GM18873 (cell line): Measurements from ENCODE around the gene NRBF2.
"Not testable (repeated sequence)": the region's sequence is repeated elsewhere in the genome, so short reads cannot be mapped to it uniquely, and the experiment has no call there.

Experiments used
- ATAC-seq: cut with Tn5 transposase; IDR thresholded peaks from one replicate; pipeline ENCODE4 v1.9.1; 2021; ENCODE audit warnings: mild to moderate bottlenecking, moderate library complexity, moderate number of reproducible peaks; ENCODE audit not compliant: unreplicated experiment, low FRiP score

The NRBF2 gene

GRCh38 chr10:63116452-63117072, 16.6 kb upstream of the NRBF2 start:
- ATAC-seq: no peak

DNA sequence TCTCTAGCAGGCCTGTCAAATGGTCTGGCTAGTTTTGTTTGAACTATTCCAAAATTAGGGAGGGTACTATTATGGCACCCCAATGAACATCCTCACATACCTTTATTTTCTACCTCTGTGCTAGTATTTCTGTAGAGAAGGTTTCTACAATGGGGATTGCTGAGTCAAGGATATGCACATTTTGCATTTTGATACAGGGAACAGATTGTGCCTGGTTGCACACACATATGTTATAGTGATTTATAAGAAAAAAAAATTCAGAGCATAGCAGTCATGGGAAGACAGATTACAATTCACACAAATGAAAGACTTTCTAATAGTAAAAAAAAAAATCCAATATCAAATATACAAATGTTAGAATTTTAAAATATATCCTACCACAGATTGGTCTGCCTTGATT, 14.1 kb upstream of the NRBF2 start:
- no peak for ATAC-seq

DNA sequence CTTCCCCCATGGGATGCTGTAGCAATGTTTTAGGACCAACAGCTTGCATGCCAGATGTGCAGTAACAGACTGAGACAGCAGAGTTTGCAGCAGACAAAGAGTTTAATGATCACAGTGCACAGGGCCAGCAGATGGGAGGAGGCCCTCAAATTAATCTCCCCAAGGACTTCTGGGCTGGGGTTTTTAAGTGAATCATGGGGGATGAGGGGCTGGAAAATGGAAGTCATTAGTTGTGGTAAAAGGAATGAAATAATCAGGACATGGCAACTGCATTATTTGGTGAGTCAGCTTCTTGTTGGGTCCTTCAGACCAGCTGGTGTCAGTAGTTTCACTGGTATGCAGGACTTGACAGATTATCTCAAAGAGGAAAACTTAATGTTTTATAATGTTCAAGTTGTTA, 12.6 kb upstream of the NRBF2 start:
- no peak for ATAC-seq

DNA sequence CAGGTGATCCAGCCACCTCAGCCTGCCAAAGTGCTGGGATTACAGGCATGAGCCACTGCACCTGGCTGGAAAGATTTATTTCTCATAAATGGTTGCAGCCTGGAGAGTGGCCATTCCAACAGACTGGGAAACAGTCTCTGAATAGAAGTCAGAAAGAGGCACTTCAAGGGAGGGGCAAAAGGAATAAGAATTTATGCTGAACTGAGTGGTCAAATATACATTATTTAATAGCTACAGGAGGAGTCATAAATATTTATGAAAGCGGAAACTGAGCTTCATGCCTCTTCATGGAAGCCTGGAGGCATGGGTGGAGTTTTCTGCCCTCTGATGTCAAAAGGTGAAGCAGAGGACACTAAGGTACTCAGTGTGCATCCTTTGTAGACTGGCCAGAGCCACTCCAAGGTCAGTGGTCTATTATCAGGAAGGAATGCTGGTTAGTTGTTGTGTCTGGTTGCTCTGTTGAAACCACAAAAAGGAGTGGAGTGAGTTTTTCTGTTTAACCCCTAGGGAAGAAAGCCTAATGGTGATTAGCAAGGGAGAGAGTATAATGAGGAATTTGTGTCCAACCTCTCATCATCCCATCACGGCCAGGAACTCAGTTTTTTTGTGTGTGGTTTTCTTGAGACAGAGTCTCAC, 9.3 kb upstream of the NRBF2 start:
- ATAC-seq: no peak

- ATAC-seq: no peak
Measured at GRCh38 chr10:63125459-63125858, 7.7 kb upstream of the NRBF2 start.

- ATAC-seq: no peak
Measured at GRCh38 chr10:63128443-63128842, 4.7 kb upstream of the NRBF2 start.

GRCh38 chr10:63129888-63130287, 3.2 kb upstream of the NRBF2 start:
- ATAC-seq: no peak

DNA sequence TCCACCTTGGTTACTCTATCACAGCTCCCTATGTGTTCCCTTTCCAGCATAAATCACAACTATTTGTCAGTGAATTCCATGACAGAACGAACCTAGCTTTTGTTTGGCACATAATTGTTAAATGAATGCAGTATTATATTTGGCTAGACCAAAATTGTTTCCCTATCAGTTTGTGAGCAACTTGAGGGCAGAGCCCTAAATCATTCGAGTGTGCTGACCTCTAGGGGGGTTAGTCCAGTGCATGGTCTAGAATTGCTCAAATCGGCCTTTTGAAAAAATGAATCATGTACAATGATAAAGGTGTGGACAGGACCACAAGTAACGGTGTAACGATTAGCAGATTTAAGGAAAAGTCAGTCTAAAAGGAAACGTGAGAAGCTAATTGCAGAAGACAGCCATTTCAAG, 475 bp upstream of the NRBF2 start:
- no peak for ATAC-seq

DNA sequence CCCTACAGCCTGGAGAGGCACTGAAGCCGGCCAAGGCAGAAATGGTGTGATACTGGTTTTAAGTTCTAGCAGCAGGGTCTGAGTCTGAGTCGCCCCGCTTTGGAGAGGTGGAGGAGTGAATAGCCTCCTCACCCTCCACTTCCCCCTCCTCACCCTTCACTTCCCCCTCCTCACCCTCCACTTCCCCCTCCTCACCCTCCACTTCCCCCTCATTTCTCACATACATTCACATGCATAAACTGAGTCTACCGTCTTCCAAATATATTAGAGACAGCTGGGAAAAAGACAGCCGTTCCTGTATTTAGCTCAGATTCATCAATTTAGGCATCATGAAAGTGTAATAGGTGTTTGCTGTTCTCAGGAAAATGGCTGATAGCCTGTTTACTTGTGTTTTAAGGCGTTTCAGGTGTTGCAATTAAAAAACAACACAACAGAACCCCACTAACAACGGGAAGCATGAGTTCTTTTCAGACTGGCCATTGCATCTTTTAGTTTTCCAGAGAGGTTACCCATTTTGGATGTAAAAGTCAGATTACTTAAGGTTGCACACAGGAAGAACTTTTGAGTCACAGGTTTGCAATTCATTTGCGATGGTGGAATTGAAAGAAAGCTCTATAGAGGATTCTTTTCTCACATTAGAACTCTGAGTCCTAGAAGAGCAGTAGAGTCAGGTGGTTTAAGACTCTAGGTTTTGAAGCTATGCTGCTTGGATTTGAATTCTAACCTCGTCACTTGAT, 861 bp downstream of the NRBF2 start:
- no peak for ATAC-seq

DNA sequence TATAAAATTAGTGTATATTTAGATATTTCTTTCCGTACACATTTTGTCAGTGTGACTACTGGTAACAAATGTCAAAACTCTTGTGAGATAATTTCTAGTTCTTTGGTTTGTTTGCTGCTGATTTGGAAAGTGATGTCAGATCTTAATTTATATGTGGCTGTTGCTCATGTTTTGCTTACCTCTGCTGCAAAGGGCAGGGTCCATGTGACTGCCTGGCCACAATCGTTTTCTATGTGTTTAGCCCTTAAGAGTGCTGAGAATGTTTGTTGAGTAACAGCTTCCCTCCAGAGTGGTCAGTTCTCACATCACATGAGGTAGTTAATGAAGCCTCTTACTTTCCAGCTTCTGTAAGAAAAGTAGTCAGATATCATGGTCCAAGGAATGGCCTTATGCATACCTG, 4.2 kb downstream of the NRBF2 start:
- ATAC-seq: no peak

GRCh38 chr10:63140077-63140476, 6.9 kb downstream of the NRBF2 start:
- ATAC-seq: no peak

DNA sequence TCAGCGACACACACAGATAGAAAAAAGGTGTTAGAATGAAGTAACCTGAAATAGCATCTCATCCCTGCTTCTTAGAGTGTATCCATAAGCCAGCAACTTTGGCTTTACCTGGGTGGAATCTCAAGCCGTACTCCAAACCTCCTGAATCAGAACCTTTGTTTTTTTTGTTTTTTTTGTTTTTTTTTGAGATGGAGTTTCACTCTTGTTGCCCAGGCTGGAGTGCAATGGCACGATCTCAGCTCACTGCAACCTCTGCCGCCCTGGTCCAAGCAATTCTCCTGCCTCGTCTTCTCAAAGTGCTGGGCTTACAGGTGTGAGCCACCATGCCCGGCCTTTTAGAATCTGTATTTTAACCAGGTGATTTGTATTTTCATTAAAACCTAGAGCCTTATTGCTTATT, 9.0 kb downstream of the NRBF2 start:
- no peak for ATAC-seq

GRCh38 chr10:63143987-63144386, 10.9 kb downstream of the NRBF2 start:
- no peak for ATAC-seq

DNA sequence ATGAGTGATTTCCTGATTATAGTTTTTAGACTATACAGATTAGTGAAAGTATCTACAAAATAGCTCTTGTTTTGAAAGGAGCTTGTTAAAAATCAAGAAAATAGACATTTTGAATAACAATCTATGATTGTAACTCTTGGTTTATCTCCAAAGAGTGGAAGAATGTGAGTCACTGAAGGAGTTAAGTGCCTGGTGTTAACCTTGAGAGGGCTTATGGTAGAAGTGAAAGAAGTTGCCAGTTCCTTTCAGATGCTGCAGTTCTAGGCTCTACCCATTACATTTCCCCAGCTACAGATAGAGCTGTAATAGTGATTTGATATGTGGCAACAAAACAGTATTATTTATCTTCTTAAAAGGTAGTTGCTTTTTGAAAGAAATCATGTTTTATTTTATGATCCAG, 12.7 kb downstream of the NRBF2 start:
- ATAC-seq: no peak

DNA sequence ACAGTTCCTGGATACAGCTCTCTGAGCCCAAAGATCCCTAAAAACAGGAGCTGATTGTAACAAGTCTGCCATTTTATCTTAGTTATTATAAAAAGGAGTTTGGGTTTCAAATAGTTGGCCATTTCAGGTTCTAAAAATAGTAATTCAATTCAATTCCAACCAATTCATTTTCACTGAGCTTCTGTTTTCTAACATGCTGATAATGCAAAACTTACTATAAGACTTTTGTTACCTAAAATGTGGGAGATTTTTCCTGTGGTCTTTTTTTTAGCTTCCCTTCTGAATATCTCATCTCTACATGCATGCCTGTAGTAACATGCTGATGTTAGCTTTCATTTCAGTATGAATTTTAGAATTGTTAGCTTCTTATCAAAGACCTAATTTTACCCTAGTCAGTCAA, 13.4 kb downstream of the NRBF2 start:
- no peak for ATAC-seq

DNA sequence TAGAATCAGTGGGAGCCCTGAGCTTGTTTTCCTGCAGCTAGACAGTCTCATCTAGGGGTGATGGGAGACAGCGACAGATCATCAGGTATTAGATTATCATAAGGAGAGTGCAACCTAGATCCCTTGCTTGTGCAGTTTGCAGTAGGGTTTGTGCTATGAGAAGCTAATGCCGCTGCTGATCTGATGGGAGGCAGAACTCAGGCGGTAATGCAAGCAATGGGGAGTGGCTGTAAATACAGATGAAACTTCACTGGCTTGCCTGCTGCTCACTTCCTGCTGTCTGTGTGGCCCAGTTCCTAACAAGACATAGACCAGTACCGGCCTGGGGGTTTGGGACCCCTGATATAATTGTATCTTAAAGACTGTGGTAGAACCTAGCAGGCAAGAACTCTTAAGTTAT, 17.6 kb downstream of the NRBF2 start:
- no peak for ATAC-seq

- ATAC-seq: not testable (repeated sequence)
Measured at GRCh38 chr10:63153868-63154545, 20.9 kb downstream of the NRBF2 start.

DNA sequence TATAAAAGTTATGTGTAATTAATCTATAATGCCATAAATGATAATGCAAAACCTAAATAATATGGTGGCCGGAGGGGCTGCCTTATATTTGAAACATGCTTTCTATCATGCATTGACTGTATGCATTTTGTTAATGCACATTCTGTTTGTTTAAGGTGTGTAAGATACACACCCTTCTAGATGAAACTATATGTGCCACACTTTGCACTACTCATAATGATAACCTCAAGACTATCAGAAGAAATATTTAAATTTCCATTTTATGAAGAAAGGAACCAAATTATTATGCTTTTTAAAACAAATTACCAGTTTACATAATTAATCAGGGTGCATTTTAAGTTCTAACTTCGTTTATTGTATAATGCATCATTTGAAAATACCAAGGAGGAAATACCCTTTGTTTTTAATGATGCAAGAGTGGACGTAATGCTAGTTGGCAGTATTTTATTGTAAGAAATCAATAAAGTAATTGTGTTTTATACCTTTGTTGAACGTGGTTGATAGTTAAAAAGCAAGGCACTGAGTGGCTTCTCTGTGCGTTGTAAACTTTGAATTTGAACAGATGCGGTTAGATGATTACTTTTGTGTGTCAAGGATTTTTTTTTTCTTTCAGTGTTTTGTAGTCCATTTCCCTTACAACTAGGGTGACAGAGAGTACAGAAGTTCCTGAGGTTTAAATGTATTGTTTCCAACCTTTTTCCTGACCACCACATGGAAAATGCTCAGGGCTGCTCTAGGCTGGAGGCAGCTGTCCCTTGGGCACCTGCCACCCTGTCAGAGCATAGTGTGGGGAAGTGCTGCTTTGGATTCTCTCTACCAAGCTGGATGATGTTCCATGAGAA, 21.6 kb downstream of the NRBF2 start:
- no peak for ATAC-seq

DNA sequence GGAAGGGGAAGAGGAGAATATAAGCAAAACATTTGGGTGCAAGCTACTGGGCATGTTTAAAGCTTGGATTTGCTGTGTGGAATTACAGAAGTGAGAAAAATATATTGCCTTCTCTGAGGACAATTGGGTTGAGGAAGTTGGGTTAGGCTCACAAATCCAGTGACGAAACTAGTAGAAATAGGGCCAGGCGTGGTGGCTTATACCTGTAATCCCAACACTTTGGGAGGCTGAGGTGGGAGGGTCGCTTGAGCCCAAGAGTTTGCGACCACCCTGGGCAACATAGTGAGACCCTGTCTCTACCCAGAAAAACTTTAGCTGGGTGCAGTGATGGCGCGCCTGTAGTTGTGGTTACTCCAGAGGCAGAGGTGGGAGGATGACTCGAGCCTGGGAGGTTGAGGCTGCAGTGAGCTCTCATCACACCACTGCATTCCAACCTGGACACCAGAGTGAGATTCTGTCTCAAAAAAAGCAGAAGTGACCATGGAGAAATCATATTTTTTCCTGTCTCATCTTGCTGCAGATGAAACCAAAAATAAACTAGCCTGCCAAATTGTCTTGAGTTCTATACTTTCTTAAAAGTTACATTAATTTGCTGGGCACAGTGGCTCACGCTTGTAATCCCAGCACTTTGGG, 22.4 kb downstream of the NRBF2 start:
- no peak for ATAC-seq

DNA sequence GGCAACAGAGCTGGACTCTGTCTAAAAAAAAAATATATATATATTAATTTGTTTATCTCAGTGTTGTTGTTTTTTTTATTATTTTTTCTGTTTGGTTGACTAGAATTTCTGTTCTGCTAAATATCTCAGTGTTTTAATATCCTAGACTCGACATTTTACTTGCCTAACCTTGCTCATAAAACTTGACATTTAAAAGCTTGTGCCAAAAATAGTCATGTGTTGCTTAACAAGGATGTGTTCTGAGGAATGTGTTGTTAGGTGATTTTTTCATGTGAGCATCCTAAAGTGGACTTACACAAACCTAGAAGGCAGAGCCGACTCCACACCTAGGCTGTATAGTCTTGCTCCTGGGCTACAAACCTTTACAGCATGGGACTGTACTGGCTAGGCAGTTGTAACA, 23.1 kb downstream of the NRBF2 start:
- no peak for ATAC-seq
